Measurements from ENCODE around the gene CHSY1.

DNA sequence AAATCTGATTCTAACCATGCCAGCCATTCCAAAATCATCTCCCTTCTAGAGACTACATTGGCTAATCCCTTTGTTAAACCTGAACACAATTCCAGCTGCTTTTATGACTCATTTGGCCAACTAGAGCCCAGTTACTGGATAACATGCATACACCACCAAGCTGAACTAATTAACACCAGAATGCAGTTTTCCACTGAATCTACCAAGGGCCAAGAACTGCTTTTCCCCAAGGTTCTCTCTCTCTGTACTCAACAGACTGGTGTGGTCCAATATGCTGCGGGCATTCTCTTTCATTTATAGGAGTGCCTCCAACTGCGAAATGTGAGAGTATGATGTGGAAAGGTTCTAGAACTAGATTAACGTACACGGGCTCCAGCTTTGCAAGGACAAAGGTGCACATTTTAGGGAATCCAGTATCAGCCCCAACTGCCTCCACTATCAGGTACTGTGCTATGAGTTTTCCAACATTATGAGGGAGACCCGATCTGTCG is 1.5 kb downstream of the CHSY1 start:
- no peak for TF ChIP-seq POLR2A (IDR thresholded peaks at IDR 0.05)
- TF ChIP-seq, protein P1, sequence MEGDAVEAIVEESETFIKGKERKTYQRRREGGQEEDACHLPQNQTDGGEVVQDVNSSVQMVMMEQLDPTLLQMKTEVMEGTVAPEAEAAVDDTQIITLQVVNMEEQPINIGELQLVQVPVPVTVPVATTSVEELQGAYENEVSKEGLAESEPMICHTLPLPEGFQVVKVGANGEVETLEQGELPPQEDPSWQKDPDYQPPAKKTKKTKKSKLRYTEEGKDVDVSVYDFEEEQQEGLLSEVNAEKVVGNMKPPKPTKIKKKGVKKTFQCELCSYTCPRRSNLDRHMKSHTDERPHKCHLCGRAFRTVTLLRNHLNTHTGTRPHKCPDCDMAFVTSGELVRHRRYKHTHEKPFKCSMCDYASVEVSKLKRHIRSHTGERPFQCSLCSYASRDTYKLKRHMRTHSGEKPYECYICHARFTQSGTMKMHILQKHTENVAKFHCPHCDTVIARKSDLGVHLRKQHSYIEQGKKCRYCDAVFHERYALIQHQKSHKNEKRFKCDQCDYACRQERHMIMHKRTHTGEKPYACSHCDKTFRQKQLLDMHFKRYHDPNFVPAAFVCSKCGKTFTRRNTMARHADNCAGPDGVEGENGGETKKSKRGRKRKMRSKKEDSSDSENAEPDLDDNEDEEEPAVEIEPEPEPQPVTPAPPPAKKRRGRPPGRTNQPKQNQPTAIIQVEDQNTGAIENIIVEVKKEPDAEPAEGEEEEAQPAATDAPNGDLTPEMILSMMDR (IDR thresholded peaks at IDR 0.05) = peak in 1 of 4 donors; percentile 3

Measured in right lobe of liver (tissue), 4 donors.